T1000 (cell line): ENCODE data around the gene RPS14.
"Not testable (repeated sequence)": the region's sequence is repeated elsewhere in the genome, so short reads cannot be mapped to it uniquely, and the experiment has no call there.

Source experiments
- DNase-seq: peaks from one replicate; lab custom pipeline; 2025; ENCODE audit warnings: mixed read lengths; lab: John Stamatoyannopoulos, UW

Gene RPS14

GRCh38 chr5:150444770-150445169, 4.8 kb downstream of the RPS14 start:
- DNase-seq: no peak

- no peak for DNase-seq
These were observed 6.1 kb downstream of the RPS14 start for GRCh38 chr5:150443242-150444075.

- no peak for DNase-seq
These were observed 6.8 kb downstream of the RPS14 start for GRCh38 chr5:150442699-150443080.

- DNase-seq: no peak
These were observed 7.5 kb downstream of the RPS14 start for GRCh38 chr5:150441813-150442698.

GRCh38 chr5:150440948-150441812, 8.4 kb downstream of the RPS14 start:
- DNase-seq: no peak

GRCh38 chr5:150438873-150439546, 10.5 kb downstream of the RPS14 start:
- DNase-seq: no peak

GRCh38 chr5:150436141-150436680, 13.3 kb downstream of the RPS14 start:
- peak; percentile 75 for DNase-seq

GRCh38 chr5:150434464-150434863, 15.1 kb downstream of the RPS14 start:
- DNase-seq: peak; percentile 28

- DNase-seq: no peak
These were observed 18.0 kb downstream of the RPS14 start for GRCh38 chr5:150431574-150431973.

- no peak for DNase-seq
These were observed 18.5 kb downstream of the RPS14 start for GRCh38 chr5:150431048-150431447.

GRCh38 chr5:150429410-150429873, 20.1 kb downstream of the RPS14 start:
- DNase-seq: no peak

- DNase-seq: no peak
These were observed 20.6 kb downstream of the RPS14 start for GRCh38 chr5:150428978-150429377.

- no peak for DNase-seq
These were observed 21.2 kb downstream of the RPS14 start for GRCh38 chr5:150428106-150428876.

GRCh38 chr5:150426165-150426564, 23.4 kb downstream of the RPS14 start:
- not testable (repeated sequence) for DNase-seq

- no peak for DNase-seq
These were observed 26.8 kb downstream of the RPS14 start for GRCh38 chr5:150422758-150423157.

- DNase-seq: no peak
These were observed 27.5 kb downstream of the RPS14 start for GRCh38 chr5:150422075-150422474.

- DNase-seq: no peak
These were observed 29.8 kb downstream of the RPS14 start for GRCh38 chr5:150419630-150420270.

- DNase-seq: not testable (repeated sequence)
These were observed 35.4 kb downstream of the RPS14 start for GRCh38 chr5:150413902-150414790.
